ENCODE results near the gene MYH9. TPM values are rescaled to one million over a fixed set of nuclear protein-coding genes. Genes with fewer than 3 reads are reported as not detected.

MYH9 gene
- total RNA-seq, 1 donor from 2014 or later: 378 TPM

DNA sequence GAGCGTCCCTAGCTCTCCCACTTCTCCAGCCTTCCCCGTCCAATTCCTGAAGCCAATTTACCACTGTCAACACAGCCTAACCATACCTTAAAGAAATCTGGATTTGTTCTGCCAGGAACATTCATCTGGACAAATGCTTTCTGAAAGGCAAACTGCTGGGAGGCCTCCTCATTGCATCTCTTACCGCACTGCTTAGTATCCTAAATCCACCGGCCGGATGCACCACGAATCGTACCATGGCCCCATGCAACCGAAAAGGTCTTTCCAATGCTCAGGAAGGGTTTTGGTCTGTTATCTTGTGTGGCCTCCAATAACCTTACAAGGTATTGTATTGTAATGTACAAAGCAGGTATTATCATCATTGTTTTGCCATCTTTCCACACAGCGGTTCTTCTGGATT, 57.6 kb downstream of the MYH9 start:
- Histone ChIP-seq H3K36me3 (ENCODE audit: control insufficient read depth, insufficient read depth, low read length) (peaks cover 42% of the 10 kb centered on the region), H3K27me3 (ENCODE audit: control insufficient read depth, insufficient read depth, low read length) (no peaks in the 10 kb centered on the region), H3K4me3 (ENCODE audit: low read depth, low read length) (no peak overlapping the region)
- TF ChIP-seq, protein P1, sequence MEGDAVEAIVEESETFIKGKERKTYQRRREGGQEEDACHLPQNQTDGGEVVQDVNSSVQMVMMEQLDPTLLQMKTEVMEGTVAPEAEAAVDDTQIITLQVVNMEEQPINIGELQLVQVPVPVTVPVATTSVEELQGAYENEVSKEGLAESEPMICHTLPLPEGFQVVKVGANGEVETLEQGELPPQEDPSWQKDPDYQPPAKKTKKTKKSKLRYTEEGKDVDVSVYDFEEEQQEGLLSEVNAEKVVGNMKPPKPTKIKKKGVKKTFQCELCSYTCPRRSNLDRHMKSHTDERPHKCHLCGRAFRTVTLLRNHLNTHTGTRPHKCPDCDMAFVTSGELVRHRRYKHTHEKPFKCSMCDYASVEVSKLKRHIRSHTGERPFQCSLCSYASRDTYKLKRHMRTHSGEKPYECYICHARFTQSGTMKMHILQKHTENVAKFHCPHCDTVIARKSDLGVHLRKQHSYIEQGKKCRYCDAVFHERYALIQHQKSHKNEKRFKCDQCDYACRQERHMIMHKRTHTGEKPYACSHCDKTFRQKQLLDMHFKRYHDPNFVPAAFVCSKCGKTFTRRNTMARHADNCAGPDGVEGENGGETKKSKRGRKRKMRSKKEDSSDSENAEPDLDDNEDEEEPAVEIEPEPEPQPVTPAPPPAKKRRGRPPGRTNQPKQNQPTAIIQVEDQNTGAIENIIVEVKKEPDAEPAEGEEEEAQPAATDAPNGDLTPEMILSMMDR (IDR thresholded peaks at IDR 0.05; ENCODE audit: insufficient read depth, low read length, severe bottlenecking): no peak
- FAIRE-seq (no peak), DNase-seq (ENCODE audit: low read depth) (no peak)

DNA sequence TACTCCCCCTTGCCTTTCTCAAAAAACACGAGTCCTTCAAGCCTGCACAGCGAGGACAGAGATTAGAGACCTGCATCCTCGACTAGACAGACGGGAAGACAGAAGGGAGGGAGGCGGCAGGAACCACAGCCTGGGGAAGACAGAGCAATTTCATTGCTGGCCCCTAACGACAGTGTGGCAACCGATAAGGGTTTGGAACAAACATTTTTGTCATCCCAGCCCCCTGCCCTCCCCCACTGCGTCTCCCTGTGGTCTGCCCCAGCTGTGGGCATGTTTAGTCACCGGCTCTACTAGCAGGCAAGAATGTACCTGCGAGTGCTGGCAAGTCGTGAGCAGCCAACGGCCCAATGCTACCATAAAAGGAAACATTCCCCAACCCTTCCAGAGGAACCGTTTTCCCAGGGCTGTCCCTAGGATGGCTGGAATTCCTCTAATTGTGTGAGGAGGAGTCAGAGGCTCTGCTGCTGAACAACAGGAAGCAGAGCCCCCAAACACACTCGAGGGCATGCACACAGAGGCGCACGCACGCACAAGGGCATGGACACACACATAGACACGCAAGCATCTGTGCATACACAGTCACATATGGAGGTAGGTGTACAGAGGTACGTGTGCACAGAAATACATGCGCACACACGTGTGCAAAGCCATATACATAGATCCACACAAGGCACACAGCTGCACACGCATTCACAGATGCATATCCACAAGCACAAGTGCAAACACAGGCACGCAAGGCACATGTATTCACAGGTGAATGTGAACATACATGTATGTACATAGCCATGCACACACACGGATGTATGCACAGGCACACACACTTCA, 58.3 kb downstream of the MYH9 start:
- H3K27me3 ChIP-seq (ENCODE audit: control insufficient read depth, insufficient read depth, low read length): no peaks in the 10 kb centered on the region
- peak; percentile 99 for DNase-seq (ENCODE audit: low read depth)
- H3K36me3 ChIP-seq (ENCODE audit: control insufficient read depth, insufficient read depth, low read length): peaks cover 40% of the 10 kb centered on the region
- peak; percentile 75 for FAIRE-seq
- H3K4me3 ChIP-seq (ENCODE audit: low read depth, low read length): no peak overlapping the region
- TF ChIP-seq, protein P1 (IDR thresholded peaks at IDR 0.05; ENCODE audit: insufficient read depth, low read length, severe bottlenecking): no peak

DNA sequence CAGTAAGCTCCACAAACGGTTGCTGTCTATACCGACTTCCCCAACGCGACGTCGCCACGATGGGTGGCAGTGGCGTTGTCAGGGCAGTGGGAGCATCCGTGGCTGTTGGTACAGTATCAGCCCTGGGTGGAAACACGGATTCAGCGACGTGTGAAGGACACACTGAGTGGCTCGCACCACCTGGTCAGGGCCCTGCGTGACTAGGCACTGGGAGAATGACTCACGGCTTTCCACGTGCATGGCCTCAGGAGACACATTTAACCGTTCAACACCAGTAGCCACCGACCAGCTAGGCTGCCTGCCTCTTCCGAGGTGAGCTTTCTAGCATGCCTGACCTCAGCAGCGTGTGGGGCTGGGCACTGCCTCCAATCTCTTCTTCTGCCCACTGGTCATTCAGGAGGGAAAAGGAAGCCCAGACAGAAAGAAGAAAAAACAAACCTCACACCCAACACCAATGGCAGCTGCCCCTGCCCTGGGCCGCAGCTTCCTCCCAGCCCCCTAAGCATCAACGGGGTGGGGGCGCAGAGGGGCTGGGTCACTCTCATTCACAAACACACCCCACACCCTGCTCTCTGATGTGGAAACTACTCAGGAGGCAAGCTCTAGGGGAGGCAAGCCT, 59.0 kb downstream of the MYH9 start:
- TF ChIP-seq, protein P1 (IDR thresholded peaks at IDR 0.05; ENCODE audit: insufficient read depth, low read length, severe bottlenecking): no peak
- Histone ChIP-seq H3K4me3 (ENCODE audit: low read depth, low read length) (no peak overlapping the region), H3K27me3 (ENCODE audit: control insufficient read depth, insufficient read depth, low read length) (no peaks in the 10 kb centered on the region), H3K36me3 (ENCODE audit: control insufficient read depth, insufficient read depth, low read length) (peaks cover 44% of the 10 kb centered on the region)
- peak; percentile 86 for DNase-seq (ENCODE audit: low read depth)
- FAIRE-seq: no peak

DNA sequence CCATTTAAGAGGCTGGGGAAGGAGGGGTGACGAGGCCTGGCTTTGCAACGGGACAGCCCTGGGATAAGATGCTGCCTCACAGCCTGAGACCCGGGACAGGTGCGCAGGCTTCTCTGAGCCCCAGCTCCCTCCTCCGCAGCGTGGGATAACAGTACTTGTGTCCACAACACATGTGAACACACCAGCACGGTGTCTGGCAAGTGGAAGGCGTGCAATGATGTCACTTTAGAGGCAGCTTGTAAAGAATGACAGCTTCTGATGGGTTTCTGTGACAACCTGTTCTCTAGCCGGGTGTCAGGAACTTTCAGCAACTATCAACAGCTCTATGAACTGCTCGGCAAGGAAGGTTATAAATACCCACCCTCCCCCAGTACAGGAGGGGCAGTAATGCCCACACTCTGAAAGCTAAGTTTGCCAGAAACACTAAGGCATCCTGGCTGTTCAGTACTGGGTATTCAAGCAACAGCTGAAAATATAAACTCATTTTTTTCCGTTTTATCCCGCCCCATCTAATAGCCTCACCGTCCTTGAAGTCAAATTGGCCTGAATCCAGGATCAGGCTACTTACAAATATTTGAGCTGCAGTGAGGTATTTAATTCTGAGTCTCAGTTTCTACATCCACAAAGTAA, 59.7 kb downstream of the MYH9 start:
- Histone ChIP-seq H3K4me3 (ENCODE audit: low read depth, low read length) (no peak overlapping the region), H3K27me3 (ENCODE audit: control insufficient read depth, insufficient read depth, low read length) (no peaks in the 10 kb centered on the region), H3K36me3 (ENCODE audit: control insufficient read depth, insufficient read depth, low read length) (peaks cover 51% of the 10 kb centered on the region)
- TF ChIP-seq, protein P1 (IDR thresholded peaks at IDR 0.05; ENCODE audit: insufficient read depth, low read length, severe bottlenecking): no peak
- FAIRE-seq (no peak), DNase-seq (ENCODE audit: low read depth) (no peak)

DNA sequence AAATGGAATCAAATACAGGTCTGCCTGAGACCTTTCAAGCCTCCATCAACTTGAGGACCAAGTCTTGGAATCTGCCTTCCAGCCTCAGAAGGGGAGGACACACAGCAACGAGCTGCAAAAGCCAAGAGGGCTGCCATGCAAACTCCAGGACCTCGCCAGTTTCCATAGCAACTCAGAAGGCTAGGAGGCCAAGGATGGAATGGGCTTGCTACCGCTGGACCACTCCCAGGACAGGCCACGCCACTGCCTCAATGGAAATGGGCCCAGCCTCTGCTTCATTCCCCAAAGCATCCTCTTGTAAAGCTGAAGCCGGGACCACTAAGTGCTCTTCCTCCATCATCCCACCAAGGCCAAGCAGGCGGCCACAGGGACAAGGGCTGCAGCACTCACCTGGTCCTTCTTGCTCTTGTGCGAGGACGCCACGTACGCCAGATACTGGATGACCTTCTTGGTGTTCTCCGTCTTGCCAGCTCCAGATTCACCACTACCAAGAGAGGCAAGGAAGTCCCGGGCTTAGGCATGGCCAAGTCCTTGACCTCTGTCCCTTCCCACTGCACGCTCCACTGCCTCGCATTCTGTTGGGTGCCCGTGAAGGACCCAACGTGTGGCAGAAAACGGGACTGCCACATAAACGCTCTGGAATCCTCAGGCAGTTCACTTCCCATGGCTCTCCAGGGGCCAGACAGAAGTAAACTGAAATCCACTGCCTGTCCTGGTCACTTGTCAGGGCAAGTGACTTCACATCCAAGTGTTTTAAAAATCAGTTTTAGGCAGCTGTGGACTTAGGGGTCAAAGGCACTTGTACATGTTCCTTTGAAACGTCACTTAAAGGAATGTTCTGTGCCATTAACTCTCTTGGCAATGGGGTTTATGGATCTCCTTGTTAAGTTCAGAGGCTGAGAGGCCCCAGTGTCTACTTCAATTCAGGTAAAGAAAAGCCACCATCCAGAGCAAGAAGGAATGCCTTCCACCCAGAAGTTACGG, 61.3 kb downstream of the MYH9 start:
- Histone ChIP-seq H3K4me3 (ENCODE audit: low read depth, low read length) (no peak overlapping the region), H3K36me3 (ENCODE audit: control insufficient read depth, insufficient read depth, low read length) (peaks cover 63% of the 10 kb centered on the region), H3K27me3 (ENCODE audit: control insufficient read depth, insufficient read depth, low read length) (no peaks in the 10 kb centered on the region)
- TF ChIP-seq, protein P1 (IDR thresholded peaks at IDR 0.05; ENCODE audit: insufficient read depth, low read length, severe bottlenecking): no peak
- peak; percentile 36 for FAIRE-seq
- DNase-seq (ENCODE audit: low read depth): no peak

Measured in bronchial epithelial cell (primary cell).